ENCODE results near the gene ANAPC13. TPM values are rescaled to one million over a fixed set of nuclear protein-coding genes. Genes with fewer than 3 reads are reported as not detected.
A peak's percentile ranks its signal among the peaks of the same experiment; 100 is the strongest.

The ANAPC13 gene
- total RNA-seq = 10 to 100 TPM; 28.9 to 44.6 (median 36.4) TPM
- long read RNA-seq, donor 1, transcript ANAPC13-201 (3 exons, 1,209 nt) = major isoform, 31 of 46 reads
- long read RNA-seq, donor 1, transcript ANAPC13-204 (3 exons, 1,840 nt) = minor isoform, 9 of 46 reads
- long read RNA-seq, donor 1, partial matches to known transcripts = 1 of 46 reads
- long read RNA-seq, donor 1, other reads (novel, unspliced or antisense) = 0 of 46 reads
- long read RNA-seq, donor 2, transcript ANAPC13-201 (3 exons, 1,209 nt) = major isoform, 20 of 42 reads
- long read RNA-seq, donor 2, transcript ANAPC13-204 (3 exons, 1,840 nt) = minor isoform, 17 of 42 reads
- long read RNA-seq, donor 2, partial matches to known transcripts = 0 of 42 reads
- long read RNA-seq, donor 2, other reads (novel, unspliced or antisense) = 3 of 42 reads

GRCh38 chr3:134485718-134486576 is at the start of gene ANAPC13, which contains the start of gene CEP63:
Gene ANAPC13, minus strand, starts transcription at chr3:134485985. Its CDS starts 3,081 bp downstream, at chr3:134482904.
Gene CEP63, plus strand, starts transcription at chr3:134486057. Its CDS starts 9,264 bp downstream, at chr3:134495321.
- H3K36me3 ChIP-seq (ENCODE audit: low read depth) = peaks cover 4% of the 10 kb centered on the region
- peaks cover 25% of the 10 kb centered on the region for H3K4me1 ChIP-seq (ENCODE audit: low read depth)
- H3K9me3 ChIP-seq = no peaks in the 10 kb centered on the region
- TF ChIP-seq CTCF (IDR thresholded peaks at IDR 0.05) = no peak
- DNase-seq (peak; percentile 91 to 96 (median 96)), ATAC-seq (peak; percentile 93)
- intact Hi-C loops (cut with DNase I, micrococcal nuclease) = no loop called here
- H3K4me3 ChIP-seq = peak within 1 kb of the TSS; percentile 81

GRCh38 chr3:134535186-134535970 is 49.6 kb upstream of the ANAPC13 start:
- intact Hi-C loops (cut with DNase I, micrococcal nuclease) = no loop called here
- H3K36me3 ChIP-seq (ENCODE audit: low read depth) = peaks cover 5% of the 10 kb centered on the region
- no peak for DNase-seq
- no peaks in the 10 kb centered on the region for H3K4me1 ChIP-seq (ENCODE audit: low read depth)
- ATAC-seq = no peak
- TF ChIP-seq CTCF (IDR thresholded peaks at IDR 0.05) = no peak
- H3K4me3 ChIP-seq = no peak overlapping the region
- H3K9me3 ChIP-seq = no peaks in the 10 kb centered on the region

- Histone ChIP-seq H3K36me3 (ENCODE audit: low read depth) (peaks cover 5% of the 10 kb centered on the region), H3K4me1 (ENCODE audit: low read depth) (no peaks in the 10 kb centered on the region), H3K9me3 (no peaks in the 10 kb centered on the region), H3K4me3 (no peak overlapping the region)
- TF ChIP-seq CTCF (IDR thresholded peaks at IDR 0.05) = no peak
- ATAC-seq = no peak
- no peak for DNase-seq
- intact Hi-C loops (cut with DNase I, micrococcal nuclease) = no loop called here
Measured at GRCh38 chr3:134533493-134533892, 47.7 kb upstream of the ANAPC13 start.

GRCh38 chr3:134527538-134528186 is 41.9 kb upstream of the ANAPC13 start:
- no peak for TF ChIP-seq CTCF (IDR thresholded peaks at IDR 0.05)
- no peaks in the 10 kb centered on the region for H3K4me1 ChIP-seq (ENCODE audit: low read depth)
- DNase-seq = no peak
- no peak for ATAC-seq
- no peak overlapping the region for H3K4me3 ChIP-seq
- H3K36me3 ChIP-seq (ENCODE audit: low read depth) = no peaks in the 10 kb centered on the region
- intact Hi-C loops (cut with DNase I, micrococcal nuclease) = no loop called here
- H3K9me3 ChIP-seq = peaks cover 31% of the 10 kb centered on the region

GRCh38 chr3:134527037-134527436 is 41.3 kb upstream of the ANAPC13 start:
- H3K4me3 ChIP-seq = no peak overlapping the region
- TF ChIP-seq CTCF (IDR thresholded peaks at IDR 0.05) = no peak
- H3K36me3 ChIP-seq (ENCODE audit: low read depth) = no peaks in the 10 kb centered on the region
- no peaks in the 10 kb centered on the region for H3K4me1 ChIP-seq (ENCODE audit: low read depth)
- intact Hi-C loops (cut with DNase I, micrococcal nuclease) = no loop called here
- H3K9me3 ChIP-seq = peaks cover 34% of the 10 kb centered on the region
- peak; percentile 58 for ATAC-seq
- no peak for DNase-seq
